Activated CD8-positive, alpha-beta T cell treated with anti-CD3 and anti-CD28 coated beads for 36 hours (primary cell): Measurements from ENCODE around the gene CLCN7. TPM values are rescaled to one million over a fixed set of nuclear protein-coding genes. Genes with fewer than 3 reads are reported as not detected.

Experiments used
- ATAC-seq: fragments of 200-7000 bp; cut with Tn5 transposase; one replicate; pipeline ENCODE4 v1.10.0; 2021; ENCODE audit warnings: mild to moderate bottlenecking, moderate library complexity
- CTCF ChIA-PET: fragments of 350-600 bp; sonication (Branson Sonifier 250); formaldehyde crosslinking; loops from one replicate; lab custom pipeline; 2021; ENCODE audit warnings: antibody characterized with exemption; lab: Charles Lee
- POLR2A ChIA-PET: fragments of 350-600 bp; sonication (Branson Sonifier 250); formaldehyde crosslinking; loops from one replicate; lab custom pipeline; 2021; ENCODE audit warnings: antibody characterized with exemption; lab: Charles Lee
- DNase-seq: peaks from one replicate; pipeline ENCODE4 v3.0.0-alpha.2; 2020
- H3K27ac Mint-ChIP-seq: one replicate; pipeline ENCODE4 v1.8.0; 2021; ENCODE audit warnings: mild to moderate bottlenecking, mixed read lengths
- H3K27me3 Mint-ChIP-seq: one replicate; pipeline ENCODE4 v1.8.0; 2021; ENCODE audit warnings: mixed read lengths
- H3K36me3 Mint-ChIP-seq: one replicate; pipeline ENCODE4 v1.8.0; 2021; ENCODE audit warnings: low read depth, mixed read lengths
- H3K4me1 Mint-ChIP-seq: one replicate; pipeline ENCODE4 v1.8.0; 2021; ENCODE audit warnings: low read depth, mixed read lengths
- H3K4me3 Mint-ChIP-seq: one replicate; pipeline ENCODE4 v1.8.0; 2021; ENCODE audit warnings: mild to moderate bottlenecking, moderate library complexity, mixed read lengths
- H3K9me3 Mint-ChIP-seq: one replicate; pipeline ENCODE4 v1.8.0; 2021; ENCODE audit warnings: mixed read lengths
- CTCF ChIP-seq: fragments of 200-600 bp; IDR thresholded peaks from one replicate; pipeline ENCODE4 v1.8.0; 2022; ENCODE audit warnings: antibody characterized with exemption, mild to moderate bottlenecking
- intact Hi-C: fragments of 100-400 bp; cut with micrococcal nuclease; formaldehyde crosslinking; loops from one replicate; pipeline ENCODE4 v1.10.0; 2022
- total RNA-seq, 2 experiments: library from RNA; stranded (reverse); gene quantifications; one replicate each; pipeline ENCODE4 v1.2.3, GENCODE V29; 2021

CLCN7 gene
- total RNA-seq, 2 experiments from 2014 or later, result 35.5 to 36.8 TPM

GRCh38 chr16:1510941-1511351 lies 36.1 kb upstream of the CLCN7 start:
- ATAC-seq (no peak), DNase-seq (no peak)
- TF ChIP-seq CTCF, result no peak
- POLR2A ChIA-PET, result interaction anchor here (0.5 to 0.7 kb wide), 2 partner anchors 132 to 218 kb away, joined by 3 read pairs; no protein-coding TSS in a partner anchor
- no peaks in the 10 kb centered on the region for H3K9me3 Mint-ChIP-seq
- no peaks in the 10 kb centered on the region for H3K4me1 Mint-ChIP-seq
- CTCF ChIA-PET, result interaction anchor here (0.6 kb wide), 1 partner anchor 147 kb away, joined by 3 read pairs; no protein-coding TSS in a partner anchor
- H3K27ac Mint-ChIP-seq, result no peak overlapping the region
- no peak overlapping the region for H3K4me3 Mint-ChIP-seq
- H3K27me3 Mint-ChIP-seq, result no peaks in the 10 kb centered on the region
- H3K36me3 Mint-ChIP-seq, result peaks cover 24% of the 10 kb centered on the region
- intact Hi-C loops, result no loop called here

GRCh38 chr16:1510272-1510671 lies 35.4 kb upstream of the CLCN7 start:
- H3K36me3 Mint-ChIP-seq, result peaks cover 24% of the 10 kb centered on the region
- intact Hi-C loops, result no loop called here
- no peak overlapping the region for H3K27ac Mint-ChIP-seq
- POLR2A ChIA-PET, result no interaction called here
- DNase-seq, result no peak
- CTCF ChIA-PET, result no interaction called here
- no peak for ATAC-seq
- no peak overlapping the region for H3K4me3 Mint-ChIP-seq
- TF ChIP-seq CTCF, result no peak
- H3K9me3 Mint-ChIP-seq, result no peaks in the 10 kb centered on the region
- H3K4me1 Mint-ChIP-seq, result no peaks in the 10 kb centered on the region
- H3K27me3 Mint-ChIP-seq, result no peaks in the 10 kb centered on the region

GRCh38 chr16:1509307-1510221 lies 34.7 kb upstream of the CLCN7 start:
- ChIA-PET CTCF (no interaction called here), POLR2A (interaction anchor here (1.0 kb wide), 1 partner anchor 25 kb away, joined by 3 read pairs; no protein-coding TSS in a partner anchor)
- Mint-ChIP-seq H3K4me1 (no peaks in the 10 kb centered on the region), H3K36me3 (peaks cover 20% of the 10 kb centered on the region), H3K4me3 (no peak overlapping the region), H3K27me3 (no peaks in the 10 kb centered on the region), H3K27ac (no peak overlapping the region), H3K9me3 (no peaks in the 10 kb centered on the region)
- intact Hi-C loops, result no loop called here
- DNase-seq, result no peak
- no peak for ATAC-seq
- TF ChIP-seq CTCF, result no peak

- CTCF ChIA-PET, result no interaction called here
- POLR2A ChIA-PET, result interaction anchor here (1.0 kb wide), 1 partner anchor 26 kb away, joined by 3 read pairs; no protein-coding TSS in a partner anchor
- Mint-ChIP-seq H3K36me3 (peaks cover 20% of the 10 kb centered on the region), H3K4me3 (no peak overlapping the region), H3K27me3 (no peaks in the 10 kb centered on the region), H3K9me3 (no peaks in the 10 kb centered on the region), H3K4me1 (no peaks in the 10 kb centered on the region), H3K27ac (no peak overlapping the region)
- ATAC-seq (no peak), DNase-seq (no peak)
- TF ChIP-seq CTCF, result no peak
- intact Hi-C loops, result no loop called here
Measured at GRCh38 chr16:1508494-1509187, 33.8 kb upstream of the CLCN7 start.
